HG03103 (cell line): Measurements from ENCODE around the gene ZNF284.
"Not testable (repeated sequence)": the region's sequence is repeated elsewhere in the genome, so short reads cannot be mapped to it uniquely, and the experiment has no call there.

ENCODE experiments used
- ATAC-seq: cut with Tn5 transposase; IDR thresholded peaks from one replicate; pipeline ENCODE4 v1.9.1; 2021; ENCODE audit warnings: low read depth; ENCODE audit not compliant: unreplicated experiment

Gene ZNF284

GRCh38 chr19:44109458-44109857 is 37.5 kb downstream of the ZNF284 start:
- no peak for ATAC-seq

DNA sequence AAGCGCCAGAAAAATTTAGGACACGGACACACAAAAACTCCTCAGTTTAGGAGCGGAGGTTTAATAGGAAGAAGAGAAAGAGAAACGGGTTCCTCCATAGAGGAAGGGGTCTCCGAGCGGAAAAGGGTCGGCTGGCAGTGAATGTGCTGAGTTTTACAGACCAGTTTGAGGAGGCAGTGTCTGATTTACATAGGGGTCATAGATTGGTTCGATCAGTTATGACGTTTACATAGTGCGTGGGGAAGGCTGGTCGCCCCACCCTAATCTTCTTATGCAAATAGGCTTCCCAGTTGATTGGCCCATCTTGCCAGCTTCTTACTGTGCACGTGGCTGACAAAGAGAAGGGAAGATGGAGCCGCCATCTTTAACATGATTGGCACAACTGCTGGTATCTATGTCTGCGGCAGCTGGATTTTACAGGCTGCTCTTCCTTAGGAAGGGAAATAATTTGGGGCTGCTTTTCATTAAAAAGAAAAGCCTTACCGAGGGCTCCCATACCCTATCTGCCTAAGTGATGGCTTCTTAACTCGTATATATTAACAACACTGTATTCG is 40.0 kb downstream of the ZNF284 start:
- no peak for ATAC-seq

DNA sequence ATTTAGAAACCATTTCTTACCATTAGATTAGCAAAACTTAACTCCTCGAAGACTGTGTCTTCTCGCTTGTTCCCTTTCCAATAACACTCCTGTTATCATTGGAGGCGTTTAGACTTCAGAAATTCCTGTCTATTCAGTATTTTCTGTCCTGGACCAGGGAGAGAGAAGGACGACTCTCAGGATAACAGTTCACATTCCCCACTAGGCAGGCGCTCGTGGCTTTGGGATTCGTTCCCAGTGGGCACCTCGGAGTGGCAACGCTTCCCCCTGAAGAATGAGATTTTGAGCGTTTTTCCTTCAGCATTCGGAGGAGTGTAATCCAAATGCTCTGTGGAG is 40.8 kb downstream of the ZNF284 start:
- no peak for ATAC-seq

GRCh38 chr19:44113138-44113783 is 41.3 kb downstream of the ZNF284 start, which contains the start of gene ZNF225:
TSS of gene ZNF225 (plus strand) at chr19:44113399. CDS start at chr19:44115828, 2,429 bp downstream.
- ATAC-seq = peak; percentile 82

GRCh38 chr19:44113784-44114390 is 41.9 kb downstream of the ZNF284 start:
- peak; percentile 13 for ATAC-seq

- ATAC-seq = not testable (repeated sequence)
These were observed 49.2 kb downstream of the ZNF284 start for GRCh38 chr19:44121162-44121561.

DNA sequence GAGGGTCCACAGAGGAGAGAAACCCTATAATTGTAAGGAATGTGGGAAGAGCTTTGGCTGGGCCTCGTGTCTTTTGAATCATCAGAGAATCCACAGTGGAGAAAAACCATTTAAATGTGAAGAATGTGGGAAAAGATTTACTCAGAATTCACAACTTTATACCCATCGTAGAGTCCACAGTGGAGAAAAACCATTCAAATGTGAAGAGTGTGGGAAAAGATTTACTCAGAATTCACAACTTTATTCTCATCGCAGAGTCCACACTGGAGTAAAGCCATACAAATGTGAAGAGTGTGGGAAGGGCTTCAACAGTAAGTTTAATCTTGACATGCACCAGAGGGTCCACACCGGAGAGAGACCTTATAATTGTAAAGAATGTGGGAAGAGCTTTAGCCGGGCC is 60.0 kb downstream of the ZNF284 start:
- ATAC-seq = no peak
